Purkinje cell (primary cell): ENCODE results near the gene ISOC1. TPM values are rescaled to one million over a fixed set of nuclear protein-coding genes. Genes with fewer than 3 reads are reported as not detected.

Source experiments
- polyA plus RNA-seq: library from polyadenylated mRNA; unstranded; fragments of >200 nt; fragmentation: Nextera tagmentation; gene quantifications from 2 replicates; pipeline ENCODE4 v1.2.1, GENCODE V29; 2014

ISOC1 gene
- polyA plus RNA-seq: 17.3 and 19.0 TPM in 2 replicates

DNA sequence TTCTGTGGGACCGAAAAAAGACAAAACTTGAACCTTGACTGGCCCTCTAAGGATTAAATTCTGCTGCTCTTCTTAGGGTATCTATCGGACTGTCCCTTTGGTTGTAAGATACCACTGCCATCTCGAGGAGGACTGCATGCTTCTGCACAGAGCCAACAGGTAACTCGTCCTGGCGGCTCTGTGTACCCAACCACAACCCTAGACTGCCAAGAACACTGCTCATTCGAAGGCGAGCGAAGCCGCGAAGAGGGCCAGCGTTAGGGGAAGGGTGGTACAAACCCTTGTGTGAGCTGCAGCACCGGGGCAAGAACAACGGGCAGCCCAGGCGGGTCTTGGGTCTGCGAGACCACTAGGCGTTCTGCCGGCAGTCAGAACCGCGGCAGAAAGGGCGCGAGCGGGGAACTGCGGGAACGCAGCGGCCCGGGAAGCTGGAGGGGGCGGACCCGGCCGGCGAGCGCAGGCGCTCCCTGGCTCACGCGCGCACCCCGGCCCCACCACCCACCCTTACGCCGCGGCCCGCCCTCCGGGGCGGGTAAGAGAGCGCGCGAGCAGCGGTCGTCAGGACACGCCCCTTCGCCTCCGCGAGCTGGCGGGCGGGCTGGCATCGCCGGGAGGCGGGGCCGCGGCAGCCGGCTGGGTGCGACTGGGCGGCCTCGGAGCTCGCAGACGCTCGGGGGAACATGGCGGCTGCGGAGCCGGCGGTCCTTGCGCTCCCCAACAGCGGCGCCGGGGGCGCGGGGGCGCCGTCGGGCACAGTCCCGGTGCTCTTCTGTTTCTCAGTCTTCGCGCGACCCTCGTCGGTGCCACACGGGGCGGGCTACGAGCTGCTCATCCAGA, at the start of gene ISOC1:
TSS of gene ISOC1 (plus strand) at position 663 of the 837 bp plus-strand sequence. CDS start at position 681, 18 bp downstream.

Other genes starting within 250 kb of the ISOC1 start
- gene SLC27A6, start 129.3 kb upstream of the ISOC1 start, polyA plus RNA-seq: 5.2 and 7.9 TPM in 2 replicates